Stromal cell of bone marrow (primary cell): ENCODE data around the gene SP1.
A peak's percentile ranks its signal among the peaks of the same experiment; 100 is the strongest.
"Not testable (repeated sequence)": the region's sequence is repeated elsewhere in the genome, so short reads cannot be mapped to it uniquely, and the experiment has no call there.

Experiments used
- DNase-seq: peaks from one replicate; pipeline ENCODE4 v3.0.0-alpha.2; 2012; ENCODE audit warnings: low read depth

SP1 gene

GRCh38 chr12:53361638-53362037 lies 18.3 kb upstream of the SP1 start:
- not testable (repeated sequence) for DNase-seq

GRCh38 chr12:53365245-53365904 lies 14.6 kb upstream of the SP1 start:
- DNase-seq = peak; percentile 51

GRCh38 chr12:53373554-53374133 lies 6.3 kb upstream of the SP1 start:
- not testable (repeated sequence) for DNase-seq

- DNase-seq = not testable (repeated sequence)
These were observed 5.7 kb upstream of the SP1 start for GRCh38 chr12:53374277-53374676.

DNA sequence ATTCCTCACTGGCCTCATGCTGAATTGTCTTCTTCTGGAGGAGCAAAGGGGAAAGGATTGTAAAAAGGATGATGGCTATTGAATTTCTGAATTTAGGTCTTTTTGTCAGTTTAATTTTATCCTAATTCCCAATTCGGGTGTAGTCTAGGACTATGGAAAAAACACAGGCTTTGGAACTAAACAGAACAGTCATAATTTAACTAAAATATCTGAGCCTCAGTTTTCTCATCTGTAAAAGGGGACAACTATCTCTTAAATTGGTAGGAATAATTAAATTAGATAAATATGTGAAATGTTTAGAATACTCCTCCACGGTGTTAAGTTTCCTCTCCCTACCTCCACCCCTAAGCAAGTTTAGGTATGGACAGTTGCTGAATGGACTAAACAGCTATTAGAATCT lies 3.2 kb upstream of the SP1 start:
- DNase-seq = no peak

DNA sequence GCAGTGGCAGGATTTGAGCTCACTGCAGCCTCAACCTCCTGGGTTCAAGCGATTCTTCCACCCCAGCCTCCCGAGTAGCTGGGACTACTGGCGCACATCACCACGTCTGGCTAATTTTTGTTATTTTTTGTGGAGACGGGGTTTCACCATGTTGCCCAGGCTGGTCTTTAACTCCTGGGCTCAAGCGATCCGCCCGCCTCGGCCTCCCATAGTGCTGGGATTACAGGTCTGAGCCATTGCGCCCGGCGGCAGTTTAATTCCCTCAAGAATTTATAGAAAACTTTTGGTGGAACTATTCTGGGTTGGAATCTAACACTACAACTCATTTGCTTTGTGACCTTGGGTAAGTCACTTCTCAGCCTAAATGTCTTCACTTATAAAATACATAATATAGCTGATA lies 1.8 kb upstream of the SP1 start:
- no peak for DNase-seq

- DNase-seq = no peak
These were observed 1.1 kb upstream of the SP1 start for GRCh38 chr12:53378724-53379388.

GRCh38 chr12:53379389-53380103 lies 430 bp upstream of the SP1 start:
- DNase-seq = peak; percentile 100

DNA sequence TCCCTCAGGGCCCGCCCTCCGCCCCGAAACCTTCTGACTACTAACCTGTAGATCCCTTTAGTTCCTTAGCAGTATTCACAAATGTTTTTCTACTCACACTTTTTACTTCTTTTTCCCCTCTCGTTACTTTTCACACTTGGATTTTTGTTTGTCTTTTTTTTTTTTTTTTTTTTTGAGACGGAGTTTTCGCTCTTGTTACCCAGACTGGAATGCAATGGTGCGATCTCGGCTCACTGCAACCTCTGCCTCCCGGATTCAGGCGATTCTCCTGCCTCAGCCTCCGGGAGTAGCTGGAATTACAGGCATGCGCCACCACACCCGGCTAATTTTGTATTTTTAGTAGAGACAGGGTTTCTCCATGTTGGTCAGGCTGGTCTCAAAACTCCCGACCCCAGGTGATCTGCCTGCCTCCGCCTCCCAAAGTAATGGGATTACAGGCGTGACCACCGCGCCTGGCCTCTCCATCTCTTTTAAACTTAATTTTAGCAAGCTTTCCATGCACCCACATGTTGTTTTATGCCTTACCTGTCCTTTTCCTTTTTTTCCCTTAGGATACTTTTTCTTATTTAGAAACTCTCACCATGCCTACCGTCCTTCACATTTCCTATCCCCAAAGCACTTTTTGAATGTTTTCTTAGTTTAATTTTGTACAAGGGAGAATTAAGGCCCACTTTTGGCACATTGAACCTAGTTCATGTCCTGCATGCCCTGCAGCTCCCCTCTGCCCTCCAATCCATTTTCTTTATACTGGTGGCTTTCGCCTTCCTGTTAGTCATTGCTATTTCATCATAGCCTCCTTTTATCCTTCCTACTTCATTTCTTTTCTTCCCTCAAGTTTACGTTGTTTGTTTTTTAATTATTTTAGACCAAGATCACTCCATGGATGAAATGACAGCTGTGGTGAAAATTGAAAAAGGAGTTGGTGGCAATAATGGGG lies 1.1 kb downstream of the SP1 start:
- no peak for DNase-seq

GRCh38 chr12:53381731-53382630 lies 2.0 kb downstream of the SP1 start:
- DNase-seq = peak; percentile 58

GRCh38 chr12:53383258-53383657 lies 3.3 kb downstream of the SP1 start:
- no peak for DNase-seq

GRCh38 chr12:53386381-53386780 lies 6.4 kb downstream of the SP1 start:
- DNase-seq = not testable (repeated sequence)

DNA sequence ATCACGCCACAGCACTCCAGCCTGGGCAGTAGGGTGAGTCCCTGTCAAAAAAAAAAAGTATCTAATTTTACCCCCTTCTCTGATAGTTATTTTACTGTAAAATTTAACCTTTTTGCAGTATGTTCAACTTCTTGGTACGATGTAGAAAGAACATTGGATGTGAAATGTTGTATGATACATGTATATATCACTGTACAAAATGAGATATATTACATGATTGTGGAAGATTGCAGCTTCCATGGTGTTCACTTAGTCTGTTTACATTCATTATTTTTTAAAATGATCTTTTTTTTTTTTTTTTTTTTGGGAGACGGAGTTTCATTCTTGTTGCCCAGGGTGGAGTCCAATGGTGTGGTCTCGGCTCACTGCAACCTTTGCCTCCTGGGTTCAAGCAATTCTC lies 9.0 kb downstream of the SP1 start:
- DNase-seq = no peak

DNA sequence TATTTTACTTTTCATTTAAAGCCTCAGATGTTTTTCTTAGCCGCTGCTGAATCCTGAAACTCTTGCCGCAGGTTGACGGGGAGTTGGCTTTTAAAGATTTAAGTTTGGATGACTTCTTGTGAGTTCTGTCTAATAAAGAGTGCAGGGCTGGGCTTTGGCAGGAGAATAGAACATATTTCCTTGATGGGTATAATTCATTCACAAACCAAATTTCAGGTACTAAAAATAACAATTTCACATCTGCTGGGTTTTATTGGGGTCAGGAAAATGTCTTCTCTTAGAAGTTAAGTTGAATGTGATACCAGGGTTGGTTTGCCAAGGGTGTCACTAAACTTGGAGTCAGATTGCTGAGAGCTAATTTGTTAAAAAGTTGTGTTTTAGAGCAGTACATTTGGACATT lies 9.7 kb downstream of the SP1 start:
- no peak for DNase-seq

DNA sequence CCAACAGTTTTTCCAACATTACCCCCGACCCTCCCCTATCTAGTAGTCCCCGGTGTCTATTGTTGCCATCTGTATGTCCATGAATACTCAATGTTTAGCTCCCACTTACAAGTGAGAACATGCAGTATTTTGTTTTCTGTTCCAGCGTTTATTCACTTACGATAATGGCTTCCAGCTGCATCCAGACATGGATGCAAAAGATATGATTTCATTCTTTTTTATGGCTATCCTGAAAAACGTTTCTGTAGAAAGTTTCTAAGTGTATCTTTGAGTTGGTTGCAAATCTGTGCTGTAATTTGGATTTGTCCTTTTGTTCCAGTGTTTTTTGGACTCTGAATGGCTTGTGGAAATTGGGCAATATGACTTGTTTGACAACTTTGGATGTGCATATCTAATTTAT lies 11.7 kb downstream of the SP1 start:
- DNase-seq = no peak

DNA sequence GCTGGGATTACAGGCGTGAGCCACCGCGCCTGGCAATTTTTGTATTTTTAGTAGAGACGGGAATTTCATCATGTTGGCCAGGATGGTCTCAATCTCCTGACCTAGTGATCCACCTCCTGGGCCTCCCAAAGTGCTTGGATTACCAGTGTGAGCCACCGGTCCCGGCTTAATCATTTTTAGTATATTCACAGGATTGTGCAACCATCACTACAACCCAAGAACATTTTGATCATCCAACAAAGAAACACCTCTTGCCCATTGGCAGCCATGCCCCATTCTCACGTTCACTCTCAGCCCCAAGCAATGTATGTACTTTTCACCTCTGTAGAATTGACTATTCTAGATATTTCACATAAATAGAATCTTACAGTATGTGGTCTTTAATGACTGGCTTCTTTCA lies 19.9 kb downstream of the SP1 start:
- no peak for DNase-seq

GRCh38 chr12:53402351-53402750 lies 22.4 kb downstream of the SP1 start:
- not testable (repeated sequence) for DNase-seq

GRCh38 chr12:53402871-53403270 lies 22.9 kb downstream of the SP1 start:
- DNase-seq = no peak

DNA sequence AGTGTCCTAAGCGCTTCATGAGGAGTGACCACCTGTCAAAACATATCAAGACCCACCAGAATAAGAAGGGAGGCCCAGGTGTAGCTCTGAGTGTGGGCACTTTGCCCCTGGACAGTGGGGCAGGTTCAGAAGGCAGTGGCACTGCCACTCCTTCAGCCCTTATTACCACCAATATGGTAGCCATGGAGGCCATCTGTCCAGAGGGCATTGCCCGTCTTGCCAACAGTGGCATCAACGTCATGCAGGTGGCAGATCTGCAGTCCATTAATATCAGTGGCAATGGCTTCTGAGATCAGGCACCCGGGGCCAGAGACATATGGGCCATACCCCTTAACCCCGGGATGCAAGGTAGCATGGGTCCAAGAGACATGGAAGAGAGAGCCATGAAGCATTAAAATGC lies 31.0 kb downstream of the SP1 start:
- DNase-seq = no peak

GRCh38 chr12:53413485-53414204 lies 33.7 kb downstream of the SP1 start:
- no peak for DNase-seq
